OCI-LY3 (cell line): ENCODE data around the gene DNAJC15.

Source experiments
- CTCF ChIP-seq: fragments of 200-600, 300-600 bp; sonication (generic); IDR thresholded peaks from 2 replicates; pipeline ENCODE4 v1.5.1; 2014; ENCODE audit warnings: antibody characterized with exemption, low read length, low read depth
- EZH2phosphoT487 ChIP-seq: fragments of 200-600 bp; shearing (Covaris generic); IDR thresholded peaks from 2 replicates; pipeline ENCODE4 v1.6.1; 2018; ENCODE audit warnings: antibody characterized with exemption, mixed run types, low read depth

- TF ChIP-seq CTCF = no peak
- no peak for TF ChIP-seq EZH2phosphoT487
These were observed 87.3 kb downstream of the DNAJC15 start for GRCh38 chr13:43110658-43111057.
